Neural crest cell (in vitro differentiated cells): ENCODE data around the gene FGL2. TPM values are rescaled to one million over a fixed set of nuclear protein-coding genes. Genes with fewer than 3 reads are reported as not detected.
"Not testable (repeated sequence)": the region's sequence is repeated elsewhere in the genome, so short reads cannot be mapped to it uniquely, and the experiment has no call there.

Experiments used
- DNase-seq: peaks from one replicate; pipeline ENCODE4 v3.0.0; 2021; ENCODE audit warnings: low read depth, mixed read lengths, low spot score
- H3K27ac Mint-ChIP-seq: one replicate; pipeline ENCODE4 v1.8.0; 2021; ENCODE audit warnings: mild to moderate bottlenecking, mixed read lengths; ENCODE audit not compliant: unreplicated experiment
- H3K27me3 Mint-ChIP-seq: 2 replicates; pipeline ENCODE4 v1.8.0; 2021; ENCODE audit warnings: low read depth, mild to moderate bottlenecking, mixed read lengths
- H3K36me3 Mint-ChIP-seq: 2 replicates; pipeline ENCODE4 v1.8.0; 2021; ENCODE audit warnings: low read depth, mild to moderate bottlenecking, mixed read lengths
- H3K4me1 Mint-ChIP-seq: 2 replicates; pipeline ENCODE4 v1.8.0; 2021; ENCODE audit warnings: mixed read lengths
- H3K4me3 Mint-ChIP-seq: one replicate; pipeline ENCODE4 v1.8.0; 2021; ENCODE audit warnings: mild to moderate bottlenecking, mixed read lengths
- H3K9me3 Mint-ChIP-seq: 2 replicates; pipeline ENCODE4 v1.8.0; 2021; ENCODE audit warnings: mixed read lengths
- CTCF ChIP-seq: fragments of 200-600 bp; sonication (generic); conservative IDR thresholded peaks from 2 replicates; pipeline ENCODE4 v1.5.0; 2021; ENCODE audit warnings: antibody characterized with exemption, mild to moderate bottlenecking
- total RNA-seq: library from RNA; stranded (reverse); gene quantifications from 2 replicates; pipeline ENCODE4 v1.2.1, GENCODE V29; 2021

The FGL2 gene
- total RNA-seq, 1 donor from 2014 or later, result not detected

- peaks cover 2% of the 10 kb centered on the region for H3K36me3 Mint-ChIP-seq
- H3K4me3 Mint-ChIP-seq, result no peak overlapping the region
- H3K27me3 Mint-ChIP-seq, result no peaks in the 10 kb centered on the region
- H3K4me1 Mint-ChIP-seq, result peaks cover 16% of the 10 kb centered on the region
- peak overlapping the region; percentile 0 for H3K27ac Mint-ChIP-seq
- no peak for TF ChIP-seq CTCF
- H3K9me3 Mint-ChIP-seq, result peaks cover 6% of the 10 kb centered on the region
- no peak for DNase-seq
These were observed 35.7 kb upstream of the FGL2 start for GRCh38 chr7:77235276-77235675.

- DNase-seq, result no peak
- Mint-ChIP-seq H3K4me1 (peaks cover 16% of the 10 kb centered on the region), H3K4me3 (no peak overlapping the region), H3K27me3 (no peaks in the 10 kb centered on the region), H3K27ac (peak overlapping the region; percentile 76), H3K9me3 (no peaks in the 10 kb centered on the region), H3K36me3 (no peaks in the 10 kb centered on the region)
- no peak for TF ChIP-seq CTCF
These were observed 32.8 kb upstream of the FGL2 start for GRCh38 chr7:77232467-77232866.

- not testable (repeated sequence) for H3K9me3 Mint-ChIP-seq, H3K27me3 Mint-ChIP-seq, H3K4me1 Mint-ChIP-seq, H3K27ac Mint-ChIP-seq, H3K36me3 Mint-ChIP-seq, DNase-seq, H3K4me3 Mint-ChIP-seq
These were observed 29.2 kb upstream of the FGL2 start for GRCh38 chr7:77228795-77229194.

GRCh38 chr7:77226357-77226839, 26.8 kb upstream of the FGL2 start:
- H3K9me3 Mint-ChIP-seq, result no peaks in the 10 kb centered on the region
- no peak overlapping the region for H3K4me3 Mint-ChIP-seq
- H3K4me1 Mint-ChIP-seq, result no peaks in the 10 kb centered on the region
- no peak overlapping the region for H3K27ac Mint-ChIP-seq
- no peak for DNase-seq
- H3K27me3 Mint-ChIP-seq, result no peaks in the 10 kb centered on the region
- TF ChIP-seq CTCF, result no peak
- peaks cover 2% of the 10 kb centered on the region for H3K36me3 Mint-ChIP-seq

- TF ChIP-seq CTCF, result no peak
- Mint-ChIP-seq H3K9me3 (peaks cover 10% of the 10 kb centered on the region), H3K4me1 (no peaks in the 10 kb centered on the region), H3K27ac (no peak overlapping the region), H3K27me3 (no peaks in the 10 kb centered on the region), H3K36me3 (peaks cover 10% of the 10 kb centered on the region), H3K4me3 (no peak overlapping the region)
- DNase-seq, result no peak
These were observed 23.6 kb upstream of the FGL2 start for GRCh38 chr7:77223261-77223660.

- Mint-ChIP-seq H3K4me3 (no peak overlapping the region), H3K27me3 (no peaks in the 10 kb centered on the region), H3K36me3 (peaks cover 10% of the 10 kb centered on the region), H3K27ac (peak overlapping the region; percentile 19), H3K4me1 (no peaks in the 10 kb centered on the region), H3K9me3 (peaks cover 10% of the 10 kb centered on the region)
- TF ChIP-seq CTCF, result no peak
- no peak for DNase-seq
These were observed 23.2 kb upstream of the FGL2 start for GRCh38 chr7:77222819-77223218.
